Erythroblast (primary cell): ENCODE data around the gene NUFIP2.

Experiments used
- GATA1 ChIP-seq: IDR thresholded peaks from 2 replicates; pipeline ENCODE4 v1.6.1; 2011; ENCODE audit warnings: low read depth, mild to moderate bottlenecking, control low read depth, low read length, moderate library complexity
- POLR2A ChIP-seq: IDR thresholded peaks from 2 replicates; pipeline ENCODE4 v1.6.1; 2011; ENCODE audit warnings: mild to moderate bottlenecking, low read length

DNA sequence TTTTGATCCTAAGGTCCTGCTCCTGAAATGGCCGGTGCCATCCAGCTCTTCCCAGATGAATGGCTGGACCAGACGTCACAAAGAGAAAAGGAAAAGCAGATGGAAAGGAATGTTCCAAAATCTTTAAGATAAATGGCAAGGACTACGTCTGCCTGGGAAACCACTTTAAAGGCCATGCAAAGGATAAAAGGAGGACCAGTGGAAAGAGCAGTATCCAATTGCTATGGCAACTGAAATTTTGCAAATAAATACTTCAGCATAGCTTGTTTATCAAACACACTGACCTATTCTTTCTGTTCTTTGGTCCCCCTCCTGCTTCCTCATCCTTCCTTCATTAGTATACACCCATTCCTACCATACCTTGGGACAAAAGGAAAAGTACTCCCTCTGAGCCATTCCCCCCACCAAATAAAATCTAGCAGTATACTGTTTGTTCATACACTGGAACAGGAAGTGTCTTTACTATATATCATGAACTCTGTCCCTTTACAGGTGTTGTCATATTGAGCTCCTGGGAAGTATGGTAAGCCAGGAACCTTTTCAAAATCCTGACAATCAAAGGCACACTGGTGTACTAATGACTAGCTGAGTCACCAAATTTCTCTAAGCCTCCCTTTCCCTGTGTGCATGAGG lies 37.2 kb upstream of the NUFIP2 start:
- no peak for TF ChIP-seq POLR2A
- no peak for TF ChIP-seq GATA1
